ENCODE results near the gene BSCL2.

The BSCL2 gene

GRCh38 chr11:62677714-62678113 is 29.5 kb downstream of the BSCL2 start:
- TF ChIP-seq FOXP2 (optimal IDR thresholded peaks at IDR 0.05; ENCODE audit: borderline replicate concordance, extremely low read depth, extremely low read length, insufficient read depth) (no peak), SIN3A (IDR thresholded peaks at IDR 0.05; ENCODE audit: borderline replicate concordance, insufficient read depth, low read length) (no peak)

GRCh38 chr11:62677156-62677555 is 30.1 kb downstream of the BSCL2 start:
- TF ChIP-seq SIN3A (IDR thresholded peaks at IDR 0.05; ENCODE audit: borderline replicate concordance, insufficient read depth, low read length) (no peak), FOXP2 (optimal IDR thresholded peaks at IDR 0.05; ENCODE audit: borderline replicate concordance, extremely low read depth, extremely low read length, insufficient read depth) (no peak), POLR2AphosphoS5 (IDR thresholded peaks at IDR 0.05; ENCODE audit: low read depth, low read length) (no peak), REST (IDR thresholded peaks at IDR 0.05; ENCODE audit: insufficient read depth in 1 of 2, low read depth in 2 of 2, low read length in 2 of 2) (no peak), TAF1 (IDR thresholded peaks at IDR 0.05; ENCODE audit: borderline replicate concordance, insufficient read depth, low read length) (no peak)

- TF ChIP-seq FOXP2 (optimal IDR thresholded peaks at IDR 0.05; ENCODE audit: borderline replicate concordance, extremely low read depth, extremely low read length, insufficient read depth) (no peak), REST (IDR thresholded peaks at IDR 0.05; ENCODE audit: insufficient read depth in 1 of 2, low read depth in 2 of 2, low read length in 2 of 2) (no peak), SIN3A (IDR thresholded peaks at IDR 0.05; ENCODE audit: borderline replicate concordance, insufficient read depth, low read length) (no peak), POLR2AphosphoS5 (IDR thresholded peaks at IDR 0.05; ENCODE audit: low read depth, low read length) (no peak), TAF1 (IDR thresholded peaks at IDR 0.05; ENCODE audit: borderline replicate concordance, insufficient read depth, low read length) (no peak)
Measured at GRCh38 chr11:62676698-62677097, 30.5 kb downstream of the BSCL2 start.

GRCh38 chr11:62673196-62673525 is 34.1 kb downstream of the BSCL2 start:
- TF ChIP-seq SIN3A (IDR thresholded peaks at IDR 0.05; ENCODE audit: borderline replicate concordance, insufficient read depth, low read length) (no peak), POLR2AphosphoS5 (IDR thresholded peaks at IDR 0.05; ENCODE audit: low read depth, low read length) (no peak), REST (IDR thresholded peaks at IDR 0.05; ENCODE audit: insufficient read depth in 1 of 2, low read depth in 2 of 2, low read length in 2 of 2) (no peak), FOXP2 (optimal IDR thresholded peaks at IDR 0.05; ENCODE audit: borderline replicate concordance, extremely low read depth, extremely low read length, insufficient read depth) (no peak), TAF1 (IDR thresholded peaks at IDR 0.05; ENCODE audit: borderline replicate concordance, insufficient read depth, low read length) (no peak)

- no peak for TF ChIP-seq FOXP2 (optimal IDR thresholded peaks at IDR 0.05; ENCODE audit: borderline replicate concordance, extremely low read depth, extremely low read length, insufficient read depth)
- peak; percentile 84 for TF ChIP-seq POLR2AphosphoS5 (IDR thresholded peaks at IDR 0.05; ENCODE audit: low read depth, low read length)
- TF ChIP-seq TAF1 (IDR thresholded peaks at IDR 0.05; ENCODE audit: borderline replicate concordance, insufficient read depth, low read length) = peak; percentile 92
- TF ChIP-seq REST (IDR thresholded peaks at IDR 0.05; ENCODE audit: insufficient read depth in 1 of 2, low read depth in 2 of 2, low read length in 2 of 2) = peak in 1 of 2 experiments; percentile 59; a peak in 1 of 4 replicates
- TF ChIP-seq SIN3A (IDR thresholded peaks at IDR 0.05; ENCODE audit: borderline replicate concordance, insufficient read depth, low read length) = peak; percentile 69; the same call in 1 of the 2 replicates
Measured at GRCh38 chr11:62671608-62672389, 35.4 kb downstream of the BSCL2 start, which contains the start of the genes LBHD1 and UQCC3. Gene LBHD1 (minus strand): TSS chr11:62672267. CDS start chr11:62670031, 2,236 bp downstream. Gene UQCC3 (plus strand): TSS chr11:62671673. CDS start chr11:62671746, 73 bp downstream.
